ENCODE measurements around the gene EEIG2.

DNA sequence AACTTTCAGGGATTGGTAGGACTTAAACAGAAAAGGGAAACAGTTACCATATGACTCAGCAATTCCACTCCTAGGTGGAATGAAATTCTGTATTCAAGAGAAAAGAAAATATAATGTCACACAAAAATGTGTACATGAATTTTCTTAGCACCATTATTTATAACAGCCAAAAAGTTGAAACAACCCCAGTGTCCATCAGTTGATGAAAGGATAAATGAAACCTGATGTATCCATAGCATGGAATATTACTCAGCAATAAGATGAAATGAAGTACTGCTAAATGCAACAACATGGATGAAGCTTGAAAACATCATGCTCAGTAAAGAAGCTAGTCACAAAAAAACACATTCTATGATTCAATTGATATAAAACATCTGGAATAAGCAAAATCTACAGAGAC, 15.5 kb downstream of the EEIG2 start:
- TF ChIP-seq, protein P1, sequence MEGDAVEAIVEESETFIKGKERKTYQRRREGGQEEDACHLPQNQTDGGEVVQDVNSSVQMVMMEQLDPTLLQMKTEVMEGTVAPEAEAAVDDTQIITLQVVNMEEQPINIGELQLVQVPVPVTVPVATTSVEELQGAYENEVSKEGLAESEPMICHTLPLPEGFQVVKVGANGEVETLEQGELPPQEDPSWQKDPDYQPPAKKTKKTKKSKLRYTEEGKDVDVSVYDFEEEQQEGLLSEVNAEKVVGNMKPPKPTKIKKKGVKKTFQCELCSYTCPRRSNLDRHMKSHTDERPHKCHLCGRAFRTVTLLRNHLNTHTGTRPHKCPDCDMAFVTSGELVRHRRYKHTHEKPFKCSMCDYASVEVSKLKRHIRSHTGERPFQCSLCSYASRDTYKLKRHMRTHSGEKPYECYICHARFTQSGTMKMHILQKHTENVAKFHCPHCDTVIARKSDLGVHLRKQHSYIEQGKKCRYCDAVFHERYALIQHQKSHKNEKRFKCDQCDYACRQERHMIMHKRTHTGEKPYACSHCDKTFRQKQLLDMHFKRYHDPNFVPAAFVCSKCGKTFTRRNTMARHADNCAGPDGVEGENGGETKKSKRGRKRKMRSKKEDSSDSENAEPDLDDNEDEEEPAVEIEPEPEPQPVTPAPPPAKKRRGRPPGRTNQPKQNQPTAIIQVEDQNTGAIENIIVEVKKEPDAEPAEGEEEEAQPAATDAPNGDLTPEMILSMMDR (IDR thresholded peaks at IDR 0.05): no peak
- TF ChIP-seq POLR2A (IDR thresholded peaks at IDR 0.05): no peak

Measured in body of pancreas (tissue), 4 donors.